ENCODE data around the gene MRGPRE.

- TF ChIP-seq REST (IDR thresholded peaks at IDR 0.05; ENCODE audit: low read depth) (no peak), ZBTB7A (IDR thresholded peaks at IDR 0.05; ENCODE audit: low read depth) (no peak), EP300 (IDR thresholded peaks at IDR 0.05; ENCODE audit: borderline replicate concordance) (no peak), RAD21 (IDR thresholded peaks at IDR 0.05; ENCODE audit: low read depth) (no peak), YY1 (IDR thresholded peaks at IDR 0.05; ENCODE audit: low read depth) (no peak), TAF1 (IDR thresholded peaks at IDR 0.05; ENCODE audit: low read depth) (no peak), EGR1 (IDR thresholded peaks at IDR 0.05) (no peak), MAX (IDR thresholded peaks at IDR 0.05) (no peak)
These were observed 12.8 kb downstream of the MRGPRE start for GRCh38 chr11:3219281-3219892.
